SK-N-SH (cell line): ENCODE results near the gene FAM135A. TPM values are rescaled to one million over a fixed set of nuclear protein-coding genes. Genes with fewer than 3 reads are reported as not detected.
"Not testable (repeated sequence)": the region's sequence is repeated elsewhere in the genome, so short reads cannot be mapped to it uniquely, and the experiment has no call there.

ENCODE experiments used
- CTCF ChIA-PET: fragments of 300-600, 350-600 bp; formaldehyde crosslinking; extraction: SDS; loops from one replicate; lab custom pipeline; 2021; lab: Yijun Ruan, JAX
- POLR2A ChIA-PET: fragments of 350-600 bp; sonication (Branson Sonifier 250); formaldehyde crosslinking; extraction: SDS; loops from one replicate; lab custom pipeline; 2020; ENCODE audit warnings: antibody characterized with exemption, inconsistent platforms; lab: Yijun Ruan, JAX
- DNase-seq: peaks from one replicate; pipeline ENCODE4 v3.0.0; 2012
- H2AFZ ChIP-seq: fragments of 200-600 bp; sonication (generic); 2 replicates; pipeline ENCODE4 v1.8.1; 2016; ENCODE audit warnings: antibody characterized with exemption, mild to moderate bottlenecking, low read depth
- H3F3A ChIP-seq: fragments of 200-600 bp; sonication (generic); replicated peaks from 2 replicates; pipeline ENCODE3; 2016; ENCODE audit warnings: antibody characterized with exemption, mild to moderate bottlenecking; ENCODE audit not compliant: insufficient read depth
- H3K27ac ChIP-seq, 2 experiments: fragments of 200-500 bp in 1 of 2; fragments of 200-600 bp in 1 of 2; sonication (Bioruptor generic) in 1 of 2; sonication (generic), shearing (Covaris generic) in 1 of 2; 2 replicates each; pipeline versions ENCODE4 v1.5.1 to v1.6.1; 2014 to 2016; ENCODE audit warnings: low read depth in 2 of 2, inconsistent platforms in 1 of 2, low read length in 1 of 2, mild to moderate bottlenecking in 1 of 2, mixed read lengths in 1 of 2
- H3K27me3 ChIP-seq: fragments of 200-600 bp; sonication (generic), shearing (Covaris generic); 2 replicates; pipeline ENCODE4 v1.6.1; 2016; ENCODE audit warnings: mixed run types; ENCODE audit not compliant: insufficient read depth
- H3K36me3 ChIP-seq, 2 experiments: fragments of 200-500 bp in 1 of 2; fragments of 200-600 bp in 1 of 2; sonication (Bioruptor generic) in 1 of 2; sonication (generic) in 1 of 2; replicated peaks in 1 of 2; 2 replicates each; pipeline versions ENCODE3 to v1.5.1; 2014 to 2016; ENCODE audit warnings: low read length in 1 of 2, mild to moderate bottlenecking in 1 of 2; ENCODE audit not compliant: insufficient read depth in 2 of 2, control insufficient read depth in 1 of 2
- H3K4me1 ChIP-seq, 2 experiments: fragments of 200-500 bp in 1 of 2; fragments of 200-600 bp in 1 of 2; sonication (Bioruptor generic) in 1 of 2; sonication (generic), shearing (Covaris generic) in 1 of 2; 2 replicates each; pipeline versions ENCODE4 v1.5.1 to v1.6.1; 2014 to 2016; ENCODE audit warnings: low read depth in 1 of 2, low read length in 1 of 2, mixed run types in 1 of 2; ENCODE audit not compliant: insufficient read depth in 2 of 2, control insufficient read depth in 1 of 2
- H3K4me2 ChIP-seq: fragments of 200-600 bp; sonication (generic), shearing (Covaris generic); 2 replicates; pipeline ENCODE4 v1.6.1; 2017; ENCODE audit warnings: mixed run types
- H3K4me3 ChIP-seq, 2 experiments: fragments of 200-500 bp in 1 of 2; fragments of 200-600 bp in 1 of 2; sonication (Bioruptor generic) in 1 of 2; sonication (generic), shearing (Covaris generic) in 1 of 2; 2 replicates each; pipeline versions ENCODE4 v1.5.1 to v1.8.1; 2014 to 2016; ENCODE audit warnings: low read depth in 2 of 2, inconsistent platforms in 1 of 2, low read length in 1 of 2, mild to moderate bottlenecking in 1 of 2, mixed read lengths in 1 of 2, moderate library complexity in 1 of 2
- H3K79me2 ChIP-seq: fragments of 200-600 bp; sonication (generic); 2 replicates; pipeline ENCODE4 v1.8.1; 2017; ENCODE audit warnings: mild to moderate bottlenecking; ENCODE audit not compliant: insufficient read depth
- H3K9ac ChIP-seq: fragments of 200-600 bp; sonication (generic); 2 replicates; pipeline ENCODE4 v1.6.1; 2017; ENCODE audit warnings: mixed run types
- H3K9me2 ChIP-seq: fragments of 200-600 bp; sonication (generic); 2 replicates; pipeline ENCODE4 v1.6.1; 2017; ENCODE audit warnings: mixed run types
- H3K9me3 ChIP-seq: fragments of 200-600 bp; sonication (generic); 2 replicates; pipeline ENCODE4 v1.6.1; 2017; ENCODE audit warnings: mixed run types, mild to moderate bottlenecking, moderate library complexity
- H4K20me1 ChIP-seq: fragments of 200-600 bp; sonication (generic); 2 replicates; pipeline ENCODE4 v1.6.1; 2017; ENCODE audit warnings: mild to moderate bottlenecking, mixed run types; ENCODE audit not compliant: insufficient read depth
- CHD2 ChIP-seq: fragments of 150-350 bp; IDR thresholded peaks from 2 replicates; pipeline ENCODE4 v1.6.1; 2018; ENCODE audit warnings: low read length; ENCODE audit not compliant: partially characterized antibody
- EP300 ChIP-seq, 2 experiments: IDR thresholded peaks; 2 replicates each; pipeline versions ENCODE4 v1.4.0 to v1.6.1; 2012; ENCODE audit warnings: borderline replicate concordance in 1 of 2, low read depth in 1 of 2, low read length in 1 of 2
- FOSL2 ChIP-seq: IDR thresholded peaks from 2 replicates; pipeline ENCODE4 v1.4.0; 2012; ENCODE audit warnings: low read depth, mild to moderate bottlenecking, moderate library complexity, borderline replicate concordance
- JUND ChIP-seq: IDR thresholded peaks from 2 replicates; pipeline ENCODE4 v1.4.0; 2012
- MAX ChIP-seq: IDR thresholded peaks from 2 replicates; pipeline ENCODE4 v1.4.0; 2012; ENCODE audit warnings: low read depth
- MXI1 ChIP-seq: IDR thresholded peaks from 2 replicates; pipeline ENCODE4 v1.6.1; 2012; ENCODE audit warnings: mild to moderate bottlenecking, low read depth, low read length, improper control_type of control experiment
- NFIC ChIP-seq: IDR thresholded peaks from 2 replicates; pipeline ENCODE4 v1.4.0; 2012; ENCODE audit warnings: borderline replicate concordance
- PBX3 ChIP-seq: IDR thresholded peaks from 2 replicates; pipeline ENCODE4; 2012
- POLR2AphosphoS5 ChIP-seq: IDR thresholded peaks from 2 replicates; pipeline ENCODE4 v1.6.1; 2012; ENCODE audit warnings: low read depth, low read length
- RAD21 ChIP-seq: IDR thresholded peaks from 2 replicates; pipeline ENCODE4 v1.6.1; 2012; ENCODE audit warnings: mild to moderate bottlenecking, low read length
- RCOR1 ChIP-seq: fragments of 150-350 bp; IDR thresholded peaks from 2 replicates; pipeline ENCODE4 v1.6.1; 2017; ENCODE audit warnings: antibody characterized with exemption, low read length
- RFX5 ChIP-seq: IDR thresholded peaks from 2 replicates; pipeline ENCODE4 v1.6.1; 2012; ENCODE audit warnings: mild to moderate bottlenecking, improper control_type of control experiment, low read length
- SIN3A ChIP-seq: IDR thresholded peaks from 2 replicates; pipeline ENCODE4 v1.6.1; 2012; ENCODE audit warnings: low read depth, mild to moderate bottlenecking, low read length, moderate library complexity, borderline replicate concordance
- SMC3 ChIP-seq: IDR thresholded peaks from 2 replicates; pipeline ENCODE4 v1.6.1; 2012; ENCODE audit warnings: low read depth, low read length, improper control_type of control experiment
- TAF1 ChIP-seq: IDR thresholded peaks from 2 replicates; pipeline ENCODE4 v1.6.1; 2012; ENCODE audit warnings: low read depth, mild to moderate bottlenecking, low read length, moderate library complexity, borderline replicate concordance
- TCF12 ChIP-seq: IDR thresholded peaks from 2 replicates; pipeline ENCODE4 v1.4.0; 2012
- YY1 ChIP-seq: IDR thresholded peaks from 2 replicates; pipeline ENCODE4 v1.4.0; 2012; ENCODE audit warnings: low read depth, mild to moderate bottlenecking
- WGBS: methylation state at CpG from one replicate; pipeline ENCODE4 v1.1.6; 2017; ENCODE audit warnings: low lambda C conversion rate; 5-methylcytosine and 5-hydroxymethylcytosine counted together
- polyA plus RNA-seq, 3 experiments: library from polyadenylated mRNA; depleted of rRNA; stranded (reverse); fragments of >200 nt; gene quantifications; 2 replicates each; pipeline ENCODE4 v1.2.3, GENCODE V29; 2012
- TF ChIP-seq, protein P1 (sequence below): IDR thresholded peaks from 2 replicates; pipeline ENCODE4 v1.6.1; 2012; ENCODE audit warnings: mild to moderate bottlenecking, low read depth, low read length, moderate library complexity

Gene FAM135A
- polyA plus RNA-seq, 1 of the 3 experiments (the other 2 are of a cell fraction) = 2.6 TPM

GRCh38 chr6:70479236-70479635 is 65.9 kb downstream of the FAM135A start:
- Histone ChIP-seq H3K36me3 (peaks cover 11 to 18% of the 10 kb centered on the region in 2 experiments), H3K4me2 (peak overlapping the region; percentile 40), H3K27ac (peak overlapping the region; percentile 25 to 79; a peak in 3 of 4 replicates), H3K9me2 (no peaks in the 10 kb centered on the region), H3K79me2 (no peaks in the 10 kb centered on the region; the same call in 1 of the 2 replicates), H4K20me1 (no peaks in the 10 kb centered on the region), H3K9ac (no peak overlapping the region), H3K27me3 (no peaks in the 10 kb centered on the region), H3F3A (no peaks in the 10 kb centered on the region), H2AFZ (peak overlapping the region; percentile 71), H3K4me3 (no peak overlapping the region), H3K9me3 (no peaks in the 10 kb centered on the region), H3K4me1 (peaks cover 5 to 13% of the 10 kb centered on the region in 2 experiments; a peak in 3 of 4 replicates)
- DNase-seq = peak; percentile 18
- no peak for TF ChIP-seq RFX5
- TF ChIP-seq TCF12 = peak; percentile 55
- TF ChIP-seq SIN3A = no peak
- peak; percentile 57 for TF ChIP-seq NFIC
- no peak for TF ChIP-seq RCOR1
- TF ChIP-seq PBX3 = peak; percentile 30; the same call in 1 of the 2 replicates
- CTCF ChIA-PET = interaction anchor here (0.9 to 1.1 kb wide), 2 partner anchors 9 to 169 kb away, joined by 3 read pairs; no protein-coding TSS in a partner anchor
- POLR2A ChIA-PET = interaction anchor here (0.7 kb wide), 1 partner anchor 280 kb away, joined by 3 read pairs; no protein-coding TSS in a partner anchor
- 42% methylated on average over 4 of the region's 4 CpGs for WGBS

- H3K36me3 ChIP-seq, H3K4me3 ChIP-seq, DNase-seq, H3K4me1 ChIP-seq, H3K4me2 ChIP-seq, H3K9me3 ChIP-seq, H3K27ac ChIP-seq, H4K20me1 ChIP-seq, H3K27me3 ChIP-seq, H2AFZ ChIP-seq, H3F3A ChIP-seq, CTCF ChIA-PET, POLR2A ChIA-PET, H3K9ac ChIP-seq, H3K79me2 ChIP-seq, H3K9me2 ChIP-seq: not testable (repeated sequence)
- WGBS = 94% methylated on average over 9 of the region's 9 CpGs
Measured at GRCh38 chr6:70486638-70487037, 73.3 kb downstream of the FAM135A start.

GRCh38 chr6:70489364-70489763 is 76.1 kb downstream of the FAM135A start:
- 89% methylated on average over 3 of the region's 3 CpGs for WGBS
- H2AFZ ChIP-seq = no peak overlapping the region
- H3K9ac ChIP-seq = no peak overlapping the region
- H3K4me2 ChIP-seq = no peak overlapping the region
- H3K9me3 ChIP-seq = no peaks in the 10 kb centered on the region
- no peak overlapping the region for H3K4me3 ChIP-seq
- H3K27ac ChIP-seq = no peak overlapping the region
- H3K36me3 ChIP-seq = peaks cover 3 to 7% of the 10 kb centered on the region in 2 experiments
- no peaks in the 10 kb centered on the region for H3F3A ChIP-seq
- no peaks in the 10 kb centered on the region for H4K20me1 ChIP-seq
- ChIA-PET CTCF (no interaction called here), POLR2A (no interaction called here)
- H3K9me2 ChIP-seq = no peaks in the 10 kb centered on the region
- no peaks in the 10 kb centered on the region; a peak in 1 of 4 replicates for H3K4me1 ChIP-seq
- H3K27me3 ChIP-seq = no peaks in the 10 kb centered on the region
- H3K79me2 ChIP-seq = no peaks in the 10 kb centered on the region
- no peak for DNase-seq
- TF ChIP-seq SMC3 (no peak), EP300 (IDR thresholded peaks at IDR 0.05; ENCODE audit: borderline replicate concordance in 1 of 2, low read depth in 1 of 2, low read length in 1 of 2) (no peak), CHD2 (no peak), YY1 (no peak), MXI1 (no peak), FOSL2 (no peak), JUND (no peak), MAX (no peak), RAD21 (no peak), POLR2AphosphoS5 (no peak), SIN3A (no peak), TAF1 (no peak)
- TF ChIP-seq, protein P1, sequence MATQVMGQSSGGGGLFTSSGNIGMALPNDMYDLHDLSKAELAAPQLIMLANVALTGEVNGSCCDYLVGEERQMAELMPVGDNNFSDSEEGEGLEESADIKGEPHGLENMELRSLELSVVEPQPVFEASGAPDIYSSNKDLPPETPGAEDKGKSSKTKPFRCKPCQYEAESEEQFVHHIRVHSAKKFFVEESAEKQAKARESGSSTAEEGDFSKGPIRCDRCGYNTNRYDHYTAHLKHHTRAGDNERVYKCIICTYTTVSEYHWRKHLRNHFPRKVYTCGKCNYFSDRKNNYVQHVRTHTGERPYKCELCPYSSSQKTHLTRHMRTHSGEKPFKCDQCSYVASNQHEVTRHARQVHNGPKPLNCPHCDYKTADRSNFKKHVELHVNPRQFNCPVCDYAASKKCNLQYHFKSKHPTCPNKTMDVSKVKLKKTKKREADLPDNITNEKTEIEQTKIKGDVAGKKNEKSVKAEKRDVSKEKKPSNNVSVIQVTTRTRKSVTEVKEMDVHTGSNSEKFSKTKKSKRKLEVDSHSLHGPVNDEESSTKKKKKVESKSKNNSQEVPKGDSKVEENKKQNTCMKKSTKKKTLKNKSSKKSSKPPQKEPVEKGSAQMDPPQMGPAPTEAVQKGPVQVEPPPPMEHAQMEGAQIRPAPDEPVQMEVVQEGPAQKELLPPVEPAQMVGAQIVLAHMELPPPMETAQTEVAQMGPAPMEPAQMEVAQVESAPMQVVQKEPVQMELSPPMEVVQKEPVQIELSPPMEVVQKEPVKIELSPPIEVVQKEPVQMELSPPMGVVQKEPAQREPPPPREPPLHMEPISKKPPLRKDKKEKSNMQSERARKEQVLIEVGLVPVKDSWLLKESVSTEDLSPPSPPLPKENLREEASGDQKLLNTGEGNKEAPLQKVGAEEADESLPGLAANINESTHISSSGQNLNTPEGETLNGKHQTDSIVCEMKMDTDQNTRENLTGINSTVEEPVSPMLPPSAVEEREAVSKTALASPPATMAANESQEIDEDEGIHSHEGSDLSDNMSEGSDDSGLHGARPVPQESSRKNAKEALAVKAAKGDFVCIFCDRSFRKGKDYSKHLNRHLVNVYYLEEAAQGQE = no peak
